GM15510 (cell line): ENCODE data around the gene LGMN.

ENCODE experiments used
- POLR2A ChIP-seq: IDR thresholded peaks from 3 replicates; pipeline ENCODE4 v1.6.1; 2011; ENCODE audit warnings: borderline replicate concordance; ENCODE audit not compliant: insufficient read length; ENCODE audit errors: extremely low read depth

Gene LGMN

DNA sequence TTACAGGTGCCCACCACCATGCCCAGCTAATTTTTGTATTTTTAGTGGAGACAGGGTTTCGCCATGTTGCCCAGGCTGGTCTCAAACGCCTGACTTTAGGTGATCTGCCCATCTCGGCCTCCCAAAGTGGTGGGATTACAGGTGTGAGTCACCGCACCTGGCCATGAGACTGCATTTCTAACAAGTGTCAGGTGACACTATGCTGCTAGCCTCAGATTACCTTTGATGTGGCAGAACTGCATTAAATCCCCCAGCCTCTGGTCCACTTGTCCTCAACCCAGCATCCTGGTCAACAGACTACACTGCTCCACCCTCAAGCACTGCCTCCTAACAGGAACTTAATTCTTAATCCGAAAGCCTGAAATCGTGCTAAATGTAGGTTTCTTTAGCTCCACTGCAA is 13.1 kb downstream of the LGMN start:
- TF ChIP-seq POLR2A, result no peak

DNA sequence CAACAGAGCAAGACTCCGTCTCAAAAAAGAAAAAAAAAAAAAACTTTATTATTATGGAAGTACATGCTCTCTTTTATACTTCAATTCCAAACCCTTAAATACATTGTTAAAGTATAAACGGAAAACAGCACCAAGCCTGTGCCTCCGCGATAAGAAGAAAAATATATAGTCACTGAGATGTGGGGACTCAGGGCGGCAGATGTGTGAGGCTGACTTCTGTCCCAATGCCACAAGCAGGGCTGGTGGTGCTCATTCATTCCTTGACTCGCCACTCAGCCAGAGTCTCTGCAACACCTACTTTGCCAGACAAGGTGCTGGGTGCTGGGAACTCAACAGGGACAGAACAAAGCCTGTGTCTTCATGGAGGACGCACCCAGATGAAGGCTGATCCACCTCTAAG is 13.8 kb downstream of the LGMN start:
- no peak for TF ChIP-seq POLR2A

GRCh38 chr14:92733007-92733406 is 15.4 kb downstream of the LGMN start:
- TF ChIP-seq POLR2A, result no peak

- no peak for TF ChIP-seq POLR2A
Observed at GRCh38 chr14:92731622-92732115, 16.8 kb downstream of the LGMN start.

DNA sequence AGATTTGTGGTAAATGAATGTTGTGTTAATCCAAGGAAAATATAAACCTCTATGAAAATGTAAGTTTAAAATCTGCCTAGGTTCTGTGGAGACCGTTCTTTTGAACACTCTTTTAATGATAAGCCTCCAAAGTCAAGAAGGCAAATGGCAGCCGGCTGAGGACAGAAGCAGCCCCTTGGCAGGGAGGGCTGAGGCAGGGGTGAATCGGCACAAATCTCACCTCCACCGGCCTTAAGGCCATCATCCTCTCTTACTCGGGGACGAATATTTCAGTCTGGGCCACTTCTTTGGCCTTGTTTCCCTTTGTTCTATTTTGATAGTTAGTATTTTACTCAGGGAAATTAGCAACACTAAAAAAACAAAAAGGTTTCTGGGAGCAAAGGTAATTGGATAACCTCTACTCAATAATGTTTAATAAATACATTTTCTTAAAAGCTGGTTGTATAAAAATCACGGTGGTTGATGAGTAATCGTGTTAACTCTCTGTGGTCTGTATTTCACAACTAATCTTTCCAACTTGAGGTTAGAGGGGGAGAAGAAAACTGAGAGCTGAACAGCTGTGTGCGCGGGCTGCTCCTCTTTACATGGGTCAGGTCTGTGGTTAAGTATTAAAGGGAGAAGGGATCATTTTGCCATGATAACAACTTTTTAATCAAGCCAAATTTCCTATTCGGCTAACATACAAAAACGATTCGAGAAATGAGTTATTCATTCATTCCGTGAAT is 18.6 kb downstream of the LGMN start:
- TF ChIP-seq POLR2A, result no peak

- TF ChIP-seq POLR2A, result no peak
Observed at GRCh38 chr14:92728759-92729364, 19.6 kb downstream of the LGMN start.

- no peak for TF ChIP-seq POLR2A
Observed at GRCh38 chr14:92726933-92727262, 21.5 kb downstream of the LGMN start.

DNA sequence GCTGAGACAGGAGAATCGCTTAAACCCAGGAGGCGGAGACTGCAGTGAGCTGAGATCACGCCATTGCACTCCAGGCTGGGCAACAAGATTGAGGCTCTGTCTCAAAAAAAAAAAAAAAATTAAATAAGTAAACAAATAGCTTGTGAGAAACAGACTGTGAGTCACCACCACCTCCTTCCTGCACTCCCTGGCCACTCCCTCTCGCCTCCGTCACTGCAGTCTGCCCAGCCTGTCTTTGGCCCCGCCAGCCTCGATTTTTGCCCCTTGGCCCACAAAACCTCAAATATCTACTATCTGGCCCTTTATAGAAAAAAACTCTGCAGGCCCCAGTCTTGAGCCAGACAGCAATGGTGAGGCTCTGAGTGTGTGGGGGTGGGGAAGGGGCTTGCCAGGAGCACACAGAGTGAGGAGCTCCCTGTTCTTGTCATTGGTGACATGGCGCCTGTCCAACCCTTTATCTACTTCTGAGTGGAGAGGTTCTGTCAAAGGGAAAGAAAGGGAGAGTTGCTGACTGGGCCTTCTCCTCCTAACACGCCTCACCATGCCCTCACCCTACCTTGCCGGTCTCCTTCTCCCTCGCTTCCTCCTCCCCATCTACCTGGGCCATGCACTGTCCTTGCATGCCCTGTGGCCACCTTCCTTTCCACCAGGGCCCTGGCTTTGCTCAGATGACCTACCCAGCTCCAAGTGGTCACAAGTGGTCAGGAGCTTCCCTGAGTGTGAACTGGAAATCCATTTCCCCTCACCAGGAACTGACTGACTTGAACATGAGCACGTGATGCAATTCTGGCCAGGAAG is 22.1 kb downstream of the LGMN start:
- no peak for TF ChIP-seq POLR2A

DNA sequence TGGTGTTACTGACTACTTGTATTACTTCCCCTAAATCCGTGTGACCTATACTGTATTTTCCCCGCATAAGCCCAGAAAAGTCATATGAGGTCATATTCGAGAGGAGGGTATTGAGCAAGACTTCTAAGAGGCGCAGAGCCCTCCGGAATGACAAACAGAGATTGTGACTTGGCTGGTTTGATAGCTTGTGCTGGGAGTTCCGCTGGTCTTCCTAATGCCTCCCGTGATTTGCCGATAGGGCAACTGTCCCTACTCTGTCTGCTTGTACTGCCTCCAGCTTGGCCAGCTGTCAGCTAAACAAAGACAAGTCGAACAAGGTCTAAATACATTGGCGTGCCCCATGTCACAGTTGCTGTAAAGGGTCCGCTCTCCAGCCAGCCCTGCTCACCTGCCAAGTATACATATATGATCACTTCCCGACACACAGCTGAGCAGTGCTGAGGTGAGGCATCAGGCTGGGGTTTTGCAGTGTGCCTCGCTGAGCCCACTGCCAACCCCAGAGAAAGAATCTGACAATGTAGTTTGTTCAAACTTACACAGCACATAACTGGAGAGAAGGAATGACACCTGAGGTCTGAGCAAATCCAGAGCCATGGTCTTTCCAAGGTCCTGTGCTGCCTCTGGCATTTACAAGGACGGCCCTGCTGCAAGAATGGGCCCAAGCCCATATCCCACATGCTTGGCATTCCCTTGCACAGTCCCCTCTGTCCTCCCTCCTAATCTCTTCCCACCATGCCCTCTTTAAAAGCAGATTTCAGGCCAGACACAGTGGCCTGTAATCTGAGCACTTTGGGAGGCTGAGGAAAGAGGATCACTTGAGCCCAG is 23.7 kb downstream of the LGMN start:
- no peak for TF ChIP-seq POLR2A

DNA sequence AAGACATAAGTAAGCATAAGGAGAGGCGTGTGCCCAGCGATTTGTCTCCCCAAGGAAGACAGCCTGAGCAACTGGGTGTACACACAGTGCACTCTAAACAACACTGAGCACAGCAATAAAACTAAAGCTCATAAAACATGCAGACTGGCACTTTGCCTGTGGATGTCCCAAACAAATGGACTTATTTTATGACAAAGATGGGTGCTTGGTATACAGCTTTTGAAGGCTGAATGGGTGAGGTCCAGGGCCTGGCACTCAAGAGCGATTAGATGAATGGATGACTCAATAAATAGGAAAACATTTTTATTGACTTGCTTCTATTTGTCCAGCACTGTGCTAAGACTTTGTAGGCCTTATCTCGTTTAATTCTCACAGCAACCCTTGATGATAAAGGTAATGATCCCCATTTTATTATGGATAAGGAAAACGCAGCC is 28.5 kb downstream of the LGMN start:
- TF ChIP-seq POLR2A, result no peak

DNA sequence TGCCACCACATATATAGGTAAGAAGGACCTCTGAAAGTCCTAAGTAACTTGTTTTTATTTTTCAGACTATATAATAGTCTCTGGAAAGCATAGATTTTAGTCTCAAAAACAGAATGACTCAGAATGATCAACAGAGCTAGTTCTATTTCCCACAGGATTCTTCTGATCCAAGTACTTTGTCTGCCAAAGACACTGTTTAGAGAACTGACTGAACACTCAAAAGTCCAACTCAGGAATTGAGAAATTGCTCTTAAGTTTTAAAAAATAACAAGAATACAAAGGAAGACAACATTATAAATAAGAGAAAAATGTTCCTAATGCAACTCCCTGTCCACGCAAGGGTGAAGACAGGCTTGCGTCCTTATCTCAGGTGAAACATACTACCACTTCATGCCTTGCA is 29.0 kb downstream of the LGMN start:
- no peak for TF ChIP-seq POLR2A

GRCh38 chr14:92718664-92719063 is 29.8 kb downstream of the LGMN start:
- no peak for TF ChIP-seq POLR2A

- no peak for TF ChIP-seq POLR2A
Observed at GRCh38 chr14:92717571-92718042, 30.8 kb downstream of the LGMN start.

DNA sequence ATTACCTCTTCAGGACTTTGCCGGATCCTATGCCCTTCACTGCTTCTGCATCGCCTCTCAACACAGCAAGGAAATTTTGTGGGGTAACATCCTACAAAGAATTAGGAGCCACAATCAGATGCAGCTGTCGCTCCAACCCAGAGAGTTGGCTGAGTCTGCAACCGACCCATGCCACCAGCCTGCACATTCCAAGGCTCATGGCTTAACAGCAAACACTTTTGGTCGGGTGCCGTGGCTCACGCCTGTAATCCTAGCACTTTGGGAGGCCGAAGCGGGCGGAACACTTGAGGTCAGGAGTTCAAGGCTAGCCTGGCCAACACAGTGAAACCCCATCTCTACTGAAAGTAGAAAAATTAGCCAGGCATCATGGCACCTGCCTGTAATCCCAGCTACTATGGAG is 32.3 kb downstream of the LGMN start:
- no peak for TF ChIP-seq POLR2A
